NCI-H187 treated with DMSO at 0.1 percent for 48 hours (cell line): ENCODE data around the gene PABPN1L.

Experiments
- DNase-seq: peaks from one replicate; lab custom pipeline; 2025; lab: John Stamatoyannopoulos, UW

Gene PABPN1L

GRCh38 chr16:88870608-88871348, 4.3 kb upstream of the PABPN1L start:
- no peak for DNase-seq

- no peak for DNase-seq
These were observed 3.2 kb upstream of the PABPN1L start for GRCh38 chr16:88869673-88869980.

DNA sequence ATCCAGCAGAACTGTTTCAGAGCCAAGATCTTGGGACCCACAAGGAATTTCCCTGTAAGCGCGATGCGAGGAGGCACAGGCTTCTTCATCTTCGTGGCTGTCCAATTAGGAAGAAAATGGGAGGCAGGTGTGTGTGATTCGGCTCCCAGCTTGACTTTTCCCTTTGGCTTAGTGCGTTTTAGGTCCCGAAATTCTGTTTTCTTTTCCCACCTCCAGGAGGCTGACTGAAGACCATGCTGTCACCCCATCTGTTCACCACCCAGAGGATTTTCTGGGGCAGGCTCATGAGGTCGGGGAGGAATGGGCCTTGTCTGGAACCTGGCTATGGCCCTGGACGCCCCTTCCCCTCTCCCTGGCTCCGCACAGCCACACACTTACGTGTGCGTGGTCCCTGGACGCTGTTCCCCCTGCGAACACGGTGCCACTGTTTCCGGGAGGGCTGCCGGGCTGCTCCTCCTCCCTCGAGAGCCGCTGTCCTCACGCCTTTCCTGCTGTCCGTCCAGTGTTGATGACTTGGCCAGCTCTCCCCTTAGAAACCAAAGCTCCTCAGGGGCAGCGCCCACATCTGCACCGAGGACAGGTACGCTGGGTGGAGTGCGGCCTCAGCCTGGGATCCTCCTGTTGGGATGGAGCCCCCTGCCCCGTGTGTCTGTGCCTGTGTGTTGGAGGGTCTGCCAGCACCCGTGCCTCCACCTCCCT, 2.7 kb upstream of the PABPN1L start:
- DNase-seq = no peak

- DNase-seq = no peak
These were observed 1.3 kb upstream of the PABPN1L start for GRCh38 chr16:88867581-88868246.

DNA sequence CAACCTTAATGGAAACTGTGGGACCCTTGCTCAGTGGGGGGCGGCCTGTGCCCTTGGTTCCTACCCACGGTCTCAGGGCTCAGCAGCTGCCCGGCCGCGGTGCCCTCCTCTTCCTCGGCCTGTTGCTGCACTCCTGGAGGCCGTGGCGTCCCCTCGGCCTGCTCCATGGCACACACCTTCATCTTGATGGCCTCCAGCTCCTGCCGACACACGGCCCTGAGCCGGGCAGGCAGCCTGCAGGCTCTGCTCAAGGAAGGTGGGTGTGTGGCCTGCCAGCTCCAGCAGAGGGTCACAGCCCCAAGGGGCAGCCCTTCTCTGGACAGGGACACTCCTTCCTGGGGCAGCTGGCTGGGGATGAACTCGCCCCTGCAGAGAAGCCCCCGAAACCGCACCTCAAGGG, 718 bp downstream of the PABPN1L start:
- DNase-seq = no peak

GRCh38 chr16:88865310-88865709, 1.1 kb downstream of the PABPN1L start:
- no peak for DNase-seq

GRCh38 chr16:88864521-88864920, 1.9 kb downstream of the PABPN1L start:
- no peak for DNase-seq

DNA sequence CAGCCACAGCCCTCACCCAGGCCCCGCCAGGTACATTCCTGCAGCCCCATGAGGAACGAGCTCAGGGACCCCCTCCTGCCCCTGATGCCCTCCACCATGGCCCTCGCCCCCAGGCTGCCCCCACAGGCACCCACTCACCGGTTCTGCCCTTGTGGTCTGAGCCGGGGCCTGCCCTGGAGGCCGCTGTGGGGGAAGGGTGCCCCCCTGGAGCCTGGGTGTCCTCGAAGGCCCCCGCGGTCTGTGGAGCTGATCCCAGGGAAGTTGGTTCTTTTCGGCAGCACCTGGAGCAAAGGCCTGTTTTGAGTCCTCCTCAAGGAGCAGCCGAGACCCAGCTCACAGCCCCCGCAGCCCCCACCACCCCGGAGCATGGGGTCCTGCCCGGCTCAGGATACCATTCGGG, 2.4 kb downstream of the PABPN1L start:
- DNase-seq = no peak

DNA sequence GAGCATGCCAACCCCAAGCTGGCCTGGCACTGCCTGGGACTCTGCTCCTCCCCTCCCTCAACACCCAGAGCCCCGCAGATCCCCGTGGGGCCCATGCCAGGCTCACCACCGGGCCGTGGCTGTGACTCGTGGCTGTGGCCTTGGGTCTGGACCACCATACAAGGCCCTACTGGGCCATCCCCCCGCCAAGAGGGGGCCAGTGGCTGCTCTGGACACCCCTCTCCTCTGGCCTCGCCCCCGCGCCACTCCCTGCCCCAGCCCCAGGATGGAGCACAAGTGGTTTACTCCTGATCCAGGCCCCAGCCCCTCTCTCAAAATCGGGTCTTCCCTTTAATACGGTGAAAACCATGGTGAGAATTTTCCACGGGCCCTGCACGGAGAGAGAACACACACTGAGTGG, 3.0 kb downstream of the PABPN1L start:
- no peak for DNase-seq

- no peak for DNase-seq
These were observed 3.5 kb downstream of the PABPN1L start for GRCh38 chr16:88862968-88863367.

DNA sequence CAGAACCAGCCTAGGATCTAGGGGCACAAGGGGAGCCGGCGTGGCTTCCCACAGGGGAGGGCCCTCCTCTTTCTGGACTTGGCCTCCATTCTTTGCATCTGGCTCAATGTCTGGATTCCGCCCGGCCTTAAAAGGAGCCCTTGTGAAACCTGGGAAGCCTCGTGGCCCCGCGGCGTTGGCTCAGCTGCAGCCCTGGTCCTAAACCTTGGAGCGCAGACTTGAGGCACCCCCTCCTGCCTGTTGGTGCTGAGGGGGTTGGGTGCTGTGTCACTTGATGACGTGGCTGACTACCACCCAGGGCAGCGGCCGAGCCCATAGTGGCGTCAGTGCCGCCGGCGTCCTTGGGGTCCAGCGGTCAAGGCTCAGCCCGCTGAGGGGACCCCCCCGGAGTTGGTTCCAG, 5.1 kb downstream of the PABPN1L start:
- no peak for DNase-seq

DNA sequence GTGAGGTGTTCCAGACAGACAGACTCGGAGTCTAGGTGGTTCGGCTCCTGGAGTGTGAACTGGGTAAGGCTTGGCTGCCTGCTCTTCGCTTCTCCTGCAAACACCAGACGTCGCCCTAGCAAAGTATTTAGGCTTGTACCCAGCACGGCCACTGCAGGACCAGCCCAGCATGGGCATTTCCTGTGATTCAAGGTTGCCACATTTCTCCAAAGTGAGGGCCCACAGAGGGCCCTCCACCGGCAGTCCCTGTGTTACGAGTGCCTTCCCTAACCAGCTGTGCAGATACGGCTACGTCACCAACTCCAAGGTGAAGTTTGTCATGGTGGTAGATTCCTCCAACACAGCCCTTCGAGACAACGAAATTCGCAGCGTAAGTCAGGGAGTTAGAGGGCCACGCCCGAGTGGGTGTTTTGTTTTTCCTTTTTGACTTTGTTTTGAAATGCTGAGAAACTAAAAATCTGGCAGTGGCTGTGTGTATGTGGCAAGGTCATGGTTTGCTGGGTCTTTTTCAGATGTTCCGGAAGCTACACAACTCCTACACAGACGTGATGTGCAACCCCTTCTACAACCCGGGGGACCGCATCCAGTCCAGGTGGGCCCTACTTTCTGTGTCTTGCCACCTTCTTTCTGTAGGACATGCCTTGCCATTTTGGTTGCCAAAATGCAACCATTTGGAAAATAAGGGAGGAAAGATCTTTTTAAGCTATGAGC, 6.9 kb downstream of the PABPN1L start:
- no peak for DNase-seq

GRCh38 chr16:88857728-88858339, 8.6 kb downstream of the PABPN1L start:
- DNase-seq = no peak

- peak; percentile 54 for DNase-seq
These were observed 9.4 kb downstream of the PABPN1L start, which contains the start of the genes GALNS and TRAPPC2L for GRCh38 chr16:88856828-88857727. Gene GALNS (minus strand): TSS chr16:88856947. CDS start chr16:88856877, 70 bp downstream. Gene TRAPPC2L (plus strand): TSS chr16:88857127. CDS start chr16:88857151, 24 bp downstream.

DNA sequence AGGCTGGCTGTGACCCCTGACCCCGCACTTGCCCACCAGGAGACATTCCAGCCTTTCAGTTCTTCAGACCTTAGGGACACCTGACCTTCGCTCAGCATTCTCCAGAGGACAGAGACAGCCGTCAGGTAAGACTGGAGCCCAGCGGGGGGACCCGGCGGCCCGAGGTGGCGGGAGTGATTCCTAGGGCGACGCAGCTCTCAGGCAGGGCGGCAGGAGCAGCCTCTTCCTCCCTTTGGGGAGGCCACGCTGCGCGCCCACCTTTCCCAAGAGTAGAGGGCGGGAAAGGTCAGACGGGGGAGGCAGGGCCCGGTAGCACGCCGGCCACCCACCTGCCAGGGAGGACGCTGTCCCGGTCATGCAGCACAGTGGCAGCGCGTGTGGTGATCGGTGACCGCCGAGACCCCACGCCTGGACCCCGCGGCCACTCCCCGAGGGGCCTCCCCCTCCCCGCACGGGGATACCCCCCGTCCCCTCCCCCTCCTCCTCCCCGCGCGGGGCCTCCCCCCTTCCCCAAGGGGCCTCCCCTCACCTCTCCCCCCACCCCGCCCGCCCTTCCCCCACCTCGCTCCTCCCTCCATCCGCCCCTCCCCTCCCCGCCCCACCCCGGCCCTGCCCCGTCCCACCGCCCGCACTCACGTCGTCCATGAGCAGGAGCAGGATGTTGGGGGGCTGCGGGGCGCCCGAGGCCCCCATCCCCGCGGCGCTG, 10.2 kb downstream of the PABPN1L start:
- DNase-seq = no peak

- DNase-seq = no peak
These were observed 10.7 kb downstream of the PABPN1L start for GRCh38 chr16:88855736-88856121.

- no peak for DNase-seq
These were observed 11.3 kb downstream of the PABPN1L start for GRCh38 chr16:88855176-88855575.

- DNase-seq = no peak
These were observed 12.0 kb downstream of the PABPN1L start for GRCh38 chr16:88854306-88855111.

DNA sequence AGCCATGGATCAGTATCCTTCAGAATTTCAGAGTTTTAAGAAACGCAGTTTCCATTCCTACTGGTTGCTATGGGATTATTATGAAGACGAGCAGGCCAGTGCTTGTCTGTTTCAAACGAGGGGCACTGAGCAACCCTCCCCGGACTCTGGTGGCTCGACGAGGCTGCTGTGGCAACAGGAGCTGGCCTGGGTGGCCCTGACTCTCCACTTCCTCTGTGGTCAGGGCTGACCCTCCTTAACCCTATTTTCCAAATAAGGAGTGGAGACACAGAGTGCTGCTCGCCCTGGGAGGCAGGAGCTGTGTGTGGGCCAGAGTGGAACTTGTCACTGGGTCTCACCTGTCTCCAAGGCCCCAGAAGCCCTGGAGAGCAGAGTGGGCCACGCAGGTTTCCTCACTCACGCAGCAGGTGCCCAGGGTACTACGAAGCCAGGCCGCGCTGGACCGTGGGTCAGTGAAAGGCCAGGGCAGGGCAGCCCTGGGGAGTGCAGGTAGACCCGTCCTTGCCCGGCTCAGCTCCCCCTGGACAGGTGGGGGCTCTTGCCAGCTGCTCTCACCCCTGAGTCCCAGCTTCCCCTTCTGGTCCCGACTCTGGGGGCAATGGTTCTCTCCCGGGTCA, 13.0 kb downstream of the PABPN1L start:
- DNase-seq = no peak
